Jurkat, Clone E6-1 (cell line): Measurements from ENCODE around the gene MAPK11.

Experiments
- DNase-seq: peaks from one replicate; pipeline ENCODE4 v3.0.0-alpha.2; 2011; ENCODE audit warnings: low read depth, low spot score
- H3K4me3 ChIP-seq: 2 replicates; pipeline ENCODE4 v1.5.1; 2011; ENCODE audit warnings: mild to moderate bottlenecking, low read length, control low read depth, moderate library complexity

MAPK11 gene

GRCh38 chr22:50218153-50218995, 51.8 kb downstream of the MAPK11 start:
- H3K4me3 ChIP-seq = no peak overlapping the region
- DNase-seq = no peak

- no peak overlapping the region for H3K4me3 ChIP-seq
- DNase-seq = no peak
Measured at GRCh38 chr22:50217543-50218152, 52.5 kb downstream of the MAPK11 start.

- no peak overlapping the region for H3K4me3 ChIP-seq
- no peak for DNase-seq
Measured at GRCh38 chr22:50216684-50217520, 53.3 kb downstream of the MAPK11 start.

- H3K4me3 ChIP-seq = no peak overlapping the region
Measured at GRCh38 chr22:50216055-50216683, 54.0 kb downstream of the MAPK11 start.

GRCh38 chr22:50215297-50216054, 54.7 kb downstream of the MAPK11 start:
- no peak overlapping the region for H3K4me3 ChIP-seq
- DNase-seq = no peak

More at GRCh38 chr22:50216055-50216683, 54.0 kb downstream of the MAPK11 start:
- no peak for DNase-seq
